BJ (cell line): Measurements from ENCODE around the gene PANX1. TPM values are rescaled to one million over a fixed set of nuclear protein-coding genes. Genes with fewer than 3 reads are reported as not detected.
A peak's percentile ranks its signal among the peaks of the same experiment; 100 is the strongest.

ENCODE experiments used
- CTCF ChIA-PET: fragments of 350-600 bp; formaldehyde crosslinking; extraction: SDS; loops from one replicate; lab custom pipeline; 2021; ENCODE audit warnings: antibody characterized with exemption, inconsistent platforms; lab: Yijun Ruan, JAX
- POLR2A ChIA-PET: fragments of 300-600 bp; sonication (Branson Sonifier 250); formaldehyde crosslinking; extraction: SDS; loops from one replicate; lab custom pipeline; 2021; ENCODE audit warnings: antibody characterized with exemption; lab: Charles Lee
- DNase-seq: peaks from one replicate; pipeline ENCODE4 v3.0.0-alpha.2; 2011; ENCODE audit warnings: low read depth
- H3K27me3 ChIP-seq: 2 replicates; pipeline ENCODE4 v1.6.0; 2011; ENCODE audit warnings: low read length; ENCODE audit not compliant: control insufficient read depth, insufficient read depth
- H3K36me3 ChIP-seq: 2 replicates; pipeline ENCODE4 v1.5.1; 2011; ENCODE audit warnings: low read length; ENCODE audit not compliant: control insufficient read depth, insufficient read depth
- H3K4me3 ChIP-seq: 2 replicates; pipeline ENCODE4 v1.5.1; 2011; ENCODE audit warnings: low read depth, mild to moderate bottlenecking, control low read depth, low read length
- CTCF ChIP-seq: IDR thresholded peaks from 2 replicates; pipeline ENCODE4 v1.5.1; 2011; ENCODE audit warnings: low read depth, mild to moderate bottlenecking, control low read depth, inconsistent platforms, low read length, moderate library complexity; ENCODE audit not compliant: insufficient read depth
- polyA minus RNA-seq: library from RNA; depleted of rRNA, polyadenylated mRNA; stranded (reverse); fragments of >200 nt; gene quantifications from 2 replicates; pipeline ENCODE4 v1.2.3, GENCODE V29; 2011; rRNA and poly(A)+ RNA removed
- polyA plus RNA-seq: library from polyadenylated mRNA; depleted of rRNA; stranded (reverse); fragments of >200 nt; gene quantifications from 2 replicates; pipeline ENCODE4 v1.2.3, GENCODE V29; 2011; rRNA removed

Gene PANX1, protein sequence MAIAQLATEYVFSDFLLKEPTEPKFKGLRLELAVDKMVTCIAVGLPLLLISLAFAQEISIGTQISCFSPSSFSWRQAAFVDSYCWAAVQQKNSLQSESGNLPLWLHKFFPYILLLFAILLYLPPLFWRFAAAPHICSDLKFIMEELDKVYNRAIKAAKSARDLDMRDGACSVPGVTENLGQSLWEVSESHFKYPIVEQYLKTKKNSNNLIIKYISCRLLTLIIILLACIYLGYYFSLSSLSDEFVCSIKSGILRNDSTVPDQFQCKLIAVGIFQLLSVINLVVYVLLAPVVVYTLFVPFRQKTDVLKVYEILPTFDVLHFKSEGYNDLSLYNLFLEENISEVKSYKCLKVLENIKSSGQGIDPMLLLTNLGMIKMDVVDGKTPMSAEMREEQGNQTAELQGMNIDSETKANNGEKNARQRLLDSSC
- 30.1 and 32.3 TPM in 2 replicates for polyA plus RNA-seq
- polyA minus RNA-seq: 26.8 and 30.0 TPM in 2 replicates

- no peak for TF ChIP-seq CTCF
- DNase-seq: peak; percentile 26
- no peaks in the 10 kb centered on the region for H3K36me3 ChIP-seq
- peak within 1 kb of the TSS; percentile 76 for H3K4me3 ChIP-seq
- H3K27me3 ChIP-seq: no peaks in the 10 kb centered on the region
- ChIA-PET CTCF (interaction anchor here (0.8 to 3.0 kb wide), 7 partner anchors 22 to 234 kb away, joined by 3 to 12 read pairs (median 6); no protein-coding TSS in a partner anchor), POLR2A (interaction anchor here (0.5 to 0.6 kb wide), 2 partner anchors 46 to 345 kb away, joined by 3 to 8 read pairs; partner anchors contain the start of gene MED17)
Measured at GRCh38 chr11:94128746-94129511, at the start of gene PANX1. Gene PANX1 (plus strand): TSS chr11:94128841. CDS start chr11:94129313, 472 bp downstream.

DNA sequence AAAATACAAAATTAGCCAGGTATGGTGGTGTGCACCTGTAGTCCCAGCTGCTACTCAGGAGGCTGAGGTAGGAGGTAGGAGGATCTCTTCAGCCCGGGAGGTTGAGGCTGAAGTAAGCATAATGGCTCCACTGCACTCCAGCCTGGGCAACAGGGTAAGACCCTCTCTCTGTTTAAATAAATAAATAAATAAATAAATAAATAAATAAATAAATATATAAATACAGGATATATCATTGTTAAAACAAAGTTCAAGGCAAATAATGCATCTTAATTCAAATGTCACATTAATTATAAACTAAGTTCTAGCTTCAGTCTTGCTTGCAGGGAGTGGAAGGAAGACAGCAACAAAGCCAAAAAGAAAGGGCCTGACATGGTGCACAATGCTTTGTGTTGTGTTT lies 44.5 kb upstream of the PANX1 start:
- no peak for DNase-seq
- no peak for TF ChIP-seq CTCF
- Histone ChIP-seq H3K4me3 (no peak overlapping the region), H3K27me3 (no peaks in the 10 kb centered on the region), H3K36me3 (no peaks in the 10 kb centered on the region)
- POLR2A ChIA-PET: no interaction called here
- CTCF ChIA-PET: no interaction called here

- no peak overlapping the region for H3K4me3 ChIP-seq
- H3K27me3 ChIP-seq: no peaks in the 10 kb centered on the region
- DNase-seq: no peak
- CTCF ChIA-PET: no interaction called here
- no peaks in the 10 kb centered on the region for H3K36me3 ChIP-seq
- POLR2A ChIA-PET: no interaction called here
- TF ChIP-seq CTCF: no peak
Measured at GRCh38 chr11:94088906-94089305, 39.7 kb upstream of the PANX1 start.

DNA sequence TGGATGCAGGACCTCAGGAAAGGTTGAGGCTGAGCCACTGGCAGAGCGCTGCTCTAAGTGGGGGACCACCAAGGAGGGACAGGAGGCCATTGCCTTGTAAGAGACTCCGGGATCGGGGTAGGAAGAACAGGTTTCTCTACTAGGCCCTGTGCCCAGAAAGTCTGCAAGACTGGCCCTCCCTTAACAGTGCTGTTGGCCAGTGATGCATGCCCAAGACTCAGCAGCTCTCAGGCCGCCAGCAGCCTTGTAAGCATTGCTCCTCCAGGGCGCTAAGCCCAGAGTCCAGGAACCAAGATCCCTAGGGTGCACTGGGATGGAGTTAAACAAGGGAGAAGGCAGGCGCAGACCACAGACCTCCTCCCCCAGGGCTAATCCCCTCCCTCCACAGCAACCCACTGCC lies 39.3 kb upstream of the PANX1 start:
- ChIA-PET CTCF (no interaction called here), POLR2A (no interaction called here)
- no peak for DNase-seq
- Histone ChIP-seq H3K36me3 (no peaks in the 10 kb centered on the region), H3K27me3 (no peaks in the 10 kb centered on the region), H3K4me3 (no peak overlapping the region)
- no peak for TF ChIP-seq CTCF

DNA sequence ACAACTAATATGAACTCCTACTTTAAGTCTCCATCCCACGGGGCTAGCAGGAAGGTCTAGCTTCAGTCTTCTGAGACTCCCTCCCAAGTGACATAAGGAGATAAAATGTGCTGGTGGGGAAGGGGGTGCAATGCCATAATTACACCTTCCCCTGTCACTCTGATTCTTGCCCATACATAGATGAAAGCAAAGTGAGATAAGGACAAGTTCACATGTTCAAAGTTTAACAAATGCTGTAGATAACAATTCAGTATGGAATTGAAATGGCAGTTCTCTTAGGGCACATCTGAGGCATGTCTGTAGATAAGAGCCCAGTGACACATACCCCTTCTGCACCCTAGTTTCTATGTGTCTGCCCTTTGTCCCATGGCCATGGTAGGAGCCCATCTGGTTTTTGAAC lies 38.2 kb upstream of the PANX1 start:
- TF ChIP-seq CTCF: no peak
- H3K27me3 ChIP-seq: no peaks in the 10 kb centered on the region
- H3K4me3 ChIP-seq: no peak overlapping the region
- ChIA-PET POLR2A (no interaction called here), CTCF (no interaction called here)
- H3K36me3 ChIP-seq: no peaks in the 10 kb centered on the region
- DNase-seq: no peak
